Activated naive CD4-positive, alpha-beta T cell treated with anti-CD3 and anti-CD28 coated beads, Interleukin-2, amount 50 U/mL, for 72 hours (primary cell): Measurements from ENCODE around the gene CADPS. TPM values are rescaled to one million over a fixed set of nuclear protein-coding genes. Genes with fewer than 3 reads are reported as not detected.

ENCODE experiments used
- ATAC-seq, 2 donors: fragments of 150-1000 bp; cut with Tn5 transposase; 2 replicates each; pipeline ENCODE4 v1.10.0; 2021; ENCODE audit warnings: mild to moderate bottlenecking in 2 of 2, moderate library complexity in 2 of 2
- DNase-seq, 2 donors: peaks; one replicate each; pipeline ENCODE4 v3.0.0; 2021 to 2022; ENCODE audit warnings: low spot score in 2 of 2
- H3K27ac Mint-ChIP-seq, 2 donors: one replicate each; pipeline ENCODE4 v1.8.0; 2022; ENCODE audit warnings: mild to moderate bottlenecking in 2 of 2, mixed read lengths in 2 of 2
- H3K36me3 Mint-ChIP-seq, 2 donors: one replicate each; pipeline ENCODE4 v1.8.0; 2022; ENCODE audit warnings: mixed read lengths in 2 of 2
- H3K9me3 Mint-ChIP-seq, 2 donors: one replicate each; pipeline ENCODE4 v1.8.0; 2022; ENCODE audit warnings: mixed read lengths in 2 of 2
- total RNA-seq, 2 donors: library from RNA; stranded (reverse); gene quantifications; one replicate each; pipeline ENCODE4 v1.2.3, GENCODE V29; 2022

CADPS gene
- total RNA-seq, 2 donors from 2014 or later, result not detected

DNA sequence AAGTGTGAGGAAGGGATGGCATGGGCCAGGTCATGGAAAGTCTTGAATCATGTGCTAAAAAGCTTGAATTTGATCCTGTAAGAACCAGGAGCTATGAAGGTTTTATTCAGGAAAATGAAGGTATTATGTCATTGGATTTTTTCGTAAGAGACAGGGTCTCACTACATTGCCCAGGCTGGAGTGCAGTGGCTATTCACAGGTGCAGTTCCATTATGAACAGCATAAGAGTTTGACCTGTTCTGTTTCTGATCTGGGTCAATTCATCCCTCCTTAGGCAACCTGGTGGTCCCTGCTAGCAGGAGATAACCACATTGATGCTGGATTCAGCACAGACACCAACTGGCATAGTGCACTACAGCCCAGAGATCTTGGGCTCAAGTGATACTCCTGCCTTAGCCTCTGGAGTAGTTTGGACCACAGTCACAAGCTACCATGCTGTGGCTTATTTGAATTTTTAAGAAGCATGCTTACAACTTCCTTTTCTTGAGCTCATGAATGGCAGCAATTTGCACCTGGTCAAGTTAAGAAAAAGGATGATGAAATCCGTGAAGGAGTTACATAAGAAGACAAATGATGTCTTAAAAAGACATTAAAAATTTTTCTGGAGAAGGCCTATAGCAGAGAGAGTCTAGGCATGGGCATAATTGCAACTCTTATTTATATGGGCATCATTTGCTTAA, 79.1 kb downstream of the CADPS start:
- Mint-ChIP-seq H3K27ac (no peak overlapping the region), H3K36me3 (no peaks in the 10 kb centered on the region), H3K9me3 (peaks cover 0 to 11% of the 10 kb centered on the region in 2 donors)
- ATAC-seq, result no peak
- DNase-seq, result no peak

- ATAC-seq (no peak), DNase-seq (no peak)
- Mint-ChIP-seq H3K27ac (no peak overlapping the region), H3K9me3 (peaks cover 0 to 11% of the 10 kb centered on the region in 2 donors), H3K36me3 (no peaks in the 10 kb centered on the region)
These were observed 81.3 kb downstream of the CADPS start for GRCh38 chr3:62793946-62794345.

DNA sequence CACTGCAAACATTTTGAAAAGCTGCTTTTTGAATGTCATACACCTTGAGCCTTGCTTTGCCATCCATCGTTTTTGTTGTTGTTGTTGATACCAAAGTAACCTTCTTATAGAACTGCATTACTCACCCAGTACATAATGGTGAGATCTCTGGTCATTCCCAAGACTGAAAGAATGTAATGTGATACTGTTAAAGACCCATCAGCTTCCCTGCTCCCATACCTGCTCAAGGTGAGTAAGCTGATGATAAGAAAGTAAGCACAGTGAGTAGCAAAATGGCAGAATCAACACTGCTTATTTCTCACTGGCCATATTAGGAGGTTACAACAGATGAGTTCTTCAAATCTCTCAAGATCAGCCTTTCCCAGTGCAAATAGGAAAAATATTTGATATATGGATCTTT, 89.8 kb downstream of the CADPS start:
- ATAC-seq (no peak), DNase-seq (no peak)
- no peak overlapping the region for H3K27ac Mint-ChIP-seq
- H3K9me3 Mint-ChIP-seq, result no peaks in the 10 kb centered on the region
- no peaks in the 10 kb centered on the region for H3K36me3 Mint-ChIP-seq

DNA sequence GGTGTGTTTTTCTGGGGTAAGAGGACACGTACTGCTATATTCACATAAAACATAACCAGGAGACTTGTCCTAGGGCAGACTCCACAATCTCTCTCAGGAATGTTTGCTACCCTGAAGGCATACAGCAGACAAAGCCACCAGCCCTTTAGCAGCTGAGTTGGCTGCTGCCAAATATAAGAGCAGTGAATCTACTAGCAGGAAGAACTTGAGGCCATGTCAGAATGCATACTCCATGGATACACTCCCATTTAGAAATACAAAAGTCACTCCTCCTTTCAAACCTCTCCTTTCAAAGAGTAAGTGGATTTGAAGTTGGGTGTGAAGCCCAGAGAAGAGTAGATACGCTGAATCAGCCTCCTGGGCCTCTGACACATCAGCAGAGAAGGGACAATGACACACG, 94.1 kb downstream of the CADPS start:
- DNase-seq (no peak), ATAC-seq (no peak)
- no peak overlapping the region for H3K27ac Mint-ChIP-seq

DNA sequence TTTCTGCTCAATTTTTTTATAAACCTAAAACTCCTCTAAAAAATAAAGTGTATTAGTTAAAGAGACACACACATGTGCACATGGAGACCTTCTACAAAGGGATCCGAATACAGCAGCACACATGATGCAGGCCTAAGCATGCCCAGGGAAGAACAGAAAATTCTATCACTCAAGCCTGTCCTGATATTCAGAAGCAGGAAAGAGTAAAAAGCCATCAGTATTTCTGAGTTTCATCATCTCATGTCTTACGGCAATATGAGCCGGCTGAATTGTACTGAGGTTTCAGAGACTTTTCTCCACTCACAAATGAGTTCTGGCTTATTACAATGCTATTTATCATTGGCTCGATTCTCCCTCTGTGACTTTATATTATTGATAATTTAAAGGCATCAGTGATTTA, 97.5 kb downstream of the CADPS start:
- H3K27ac Mint-ChIP-seq, result no peak overlapping the region
- DNase-seq (no peak), ATAC-seq (no peak)
- no peaks in the 10 kb centered on the region for H3K36me3 Mint-ChIP-seq
- H3K9me3 Mint-ChIP-seq, result peaks cover 0 to 10% of the 10 kb centered on the region in 2 donors

More for the DNA sequence above, 94.1 kb downstream of the CADPS start:
- H3K36me3 Mint-ChIP-seq, result no peaks in the 10 kb centered on the region
- H3K9me3 Mint-ChIP-seq, result peaks cover 0 to 7% of the 10 kb centered on the region in 2 donors

- DNase-seq (no peak), ATAC-seq (no peak)
- H3K36me3 Mint-ChIP-seq, result no peaks in the 10 kb centered on the region
- no peak overlapping the region for H3K27ac Mint-ChIP-seq
- H3K9me3 Mint-ChIP-seq, result peaks cover 0 to 10% of the 10 kb centered on the region in 2 donors
These were observed 98.1 kb downstream of the CADPS start for GRCh38 chr3:62777130-62777529.

GRCh38 chr3:62774221-62774620, 101.0 kb downstream of the CADPS start:
- ATAC-seq (no peak), DNase-seq (no peak)
- no peak overlapping the region for H3K27ac Mint-ChIP-seq
- no peaks in the 10 kb centered on the region for H3K36me3 Mint-ChIP-seq
- H3K9me3 Mint-ChIP-seq, result peaks cover 10 to 12% of the 10 kb centered on the region in 2 donors

GRCh38 chr3:62771331-62772072, 103.7 kb downstream of the CADPS start:
- Mint-ChIP-seq H3K36me3 (no peaks in the 10 kb centered on the region), H3K9me3 (peaks cover 5 to 12% of the 10 kb centered on the region in 2 donors), H3K27ac (no peak overlapping the region)
- no peak for DNase-seq
- ATAC-seq, result no peak

DNA sequence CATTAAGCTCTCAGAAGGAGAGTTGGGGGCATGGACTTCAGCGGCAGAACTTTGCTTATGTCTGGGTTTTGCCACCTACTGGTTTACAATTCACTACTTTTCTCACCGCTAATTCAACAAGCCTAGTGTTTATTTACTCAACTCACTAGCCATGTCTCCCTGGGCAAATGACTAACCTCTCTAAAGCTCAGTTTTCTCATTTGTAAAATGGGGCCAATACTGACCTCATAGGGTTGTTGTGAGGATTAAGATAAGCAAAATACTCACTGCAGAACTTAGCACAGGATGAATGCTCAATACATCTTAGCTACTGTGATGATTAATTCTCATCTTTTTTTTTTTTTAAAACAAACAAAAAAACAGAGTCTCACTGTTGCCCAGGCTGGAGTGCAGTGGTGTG, 106.3 kb downstream of the CADPS start:
- ATAC-seq (no peak), DNase-seq (no peak)
- no peaks in the 10 kb centered on the region for H3K36me3 Mint-ChIP-seq
- H3K9me3 Mint-ChIP-seq, result peaks cover 0 to 12% of the 10 kb centered on the region in 2 donors
- H3K27ac Mint-ChIP-seq, result no peak overlapping the region

GRCh38 chr3:62761711-62762110, 113.5 kb downstream of the CADPS start:
- H3K9me3 Mint-ChIP-seq, result peaks cover 6 to 7% of the 10 kb centered on the region in 2 donors
- H3K27ac Mint-ChIP-seq, result no peak overlapping the region
- no peak for DNase-seq
- no peaks in the 10 kb centered on the region for H3K36me3 Mint-ChIP-seq
- no peak for ATAC-seq

DNA sequence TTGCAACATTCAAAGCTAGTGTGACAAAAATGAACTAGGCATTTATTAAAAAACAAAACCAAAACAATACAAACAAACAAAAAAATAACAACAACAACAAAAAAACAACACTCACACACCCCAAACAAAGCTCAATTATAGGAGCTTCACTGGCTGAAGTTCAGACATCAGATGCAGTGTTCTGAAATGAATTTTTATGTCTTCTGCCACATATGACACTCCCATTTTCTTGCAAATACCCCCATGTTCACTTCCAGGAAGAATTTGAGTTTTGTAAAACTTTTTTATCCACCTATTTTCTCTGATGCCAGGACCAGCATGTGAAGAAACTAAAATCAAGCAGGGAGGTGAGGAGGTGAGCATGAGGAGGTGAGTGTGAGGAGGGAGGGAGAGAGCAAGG, 113.9 kb downstream of the CADPS start:
- DNase-seq, result no peak
- H3K36me3 Mint-ChIP-seq, result no peaks in the 10 kb centered on the region
- no peak overlapping the region for H3K27ac Mint-ChIP-seq
- peaks cover 10 to 11% of the 10 kb centered on the region in 2 donors for H3K9me3 Mint-ChIP-seq
- ATAC-seq, result no peak

- ATAC-seq (no peak), DNase-seq (no peak)
- Mint-ChIP-seq H3K27ac (no peak overlapping the region), H3K9me3 (peaks cover 10 to 13% of the 10 kb centered on the region in 2 donors), H3K36me3 (no peaks in the 10 kb centered on the region)
These were observed 116.7 kb downstream of the CADPS start for GRCh38 chr3:62758296-62759066.

GRCh38 chr3:62757045-62757444, 118.2 kb downstream of the CADPS start:
- no peak for ATAC-seq
- Mint-ChIP-seq H3K36me3 (no peaks in the 10 kb centered on the region), H3K9me3 (peaks cover 10 to 13% of the 10 kb centered on the region in 2 donors), H3K27ac (no peak overlapping the region)
- DNase-seq, result no peak

- ATAC-seq (no peak), DNase-seq (no peak)
- Mint-ChIP-seq H3K36me3 (no peaks in the 10 kb centered on the region), H3K9me3 (peaks cover 6 to 13% of the 10 kb centered on the region in 2 donors), H3K27ac (no peak overlapping the region)
These were observed 119.9 kb downstream of the CADPS start for GRCh38 chr3:62755285-62755684.

GRCh38 chr3:62749657-62750056, 125.6 kb downstream of the CADPS start:
- peaks cover 0 to 3% of the 10 kb centered on the region in 2 donors for H3K9me3 Mint-ChIP-seq
- H3K27ac Mint-ChIP-seq, result no peak overlapping the region
- DNase-seq (no peak), ATAC-seq (no peak)
- no peaks in the 10 kb centered on the region for H3K36me3 Mint-ChIP-seq

DNA sequence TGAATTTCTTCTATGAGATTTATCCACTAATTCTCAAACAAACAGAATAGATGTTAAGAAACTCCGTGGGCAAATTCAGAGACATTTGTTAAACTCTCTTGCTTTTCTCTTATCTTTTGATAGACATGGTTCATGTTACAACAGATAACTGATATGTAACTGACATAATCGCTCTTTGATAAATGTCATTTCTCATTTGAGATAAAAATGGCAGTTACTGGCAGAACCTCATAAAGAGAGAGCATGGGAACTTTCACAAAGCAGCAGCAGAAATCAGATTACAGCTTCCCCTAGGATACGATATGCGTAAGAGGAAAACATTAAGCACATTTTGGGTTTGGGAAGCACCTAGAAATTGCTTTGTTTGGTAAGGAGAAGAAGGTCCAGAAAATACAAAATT, 126.1 kb downstream of the CADPS start:
- H3K36me3 Mint-ChIP-seq, result no peaks in the 10 kb centered on the region
- no peak overlapping the region for H3K27ac Mint-ChIP-seq

GRCh38 chr3:62737449-62737848, 137.8 kb downstream of the CADPS start:
- H3K9me3 Mint-ChIP-seq, result peaks cover 0 to 13% of the 10 kb centered on the region in 2 donors
- no peaks in the 10 kb centered on the region for H3K36me3 Mint-ChIP-seq
- no peak for ATAC-seq
- no peak for DNase-seq
- H3K27ac Mint-ChIP-seq, result no peak overlapping the region

More for the DNA sequence above, 126.1 kb downstream of the CADPS start:
- ATAC-seq (no peak), DNase-seq (no peak)
- peaks cover 0 to 3% of the 10 kb centered on the region in 2 donors for H3K9me3 Mint-ChIP-seq
